T-cell (primary cell): Measurements from ENCODE around the gene SORCS1. TPM values are rescaled to one million over a fixed set of nuclear protein-coding genes. Genes with fewer than 3 reads are reported as not detected.

Source experiments
- ATAC-seq, 4 experiments: fragments of 200-7000 bp in 3 of 4; fragments of 150-1000 bp in 1 of 4; cut with Tn5 transposase; replicated peaks in 1 of 4; 1 replicate in 3 of 4; 2 replicates in 1 of 4; pipeline ENCODE4 v1.10.0; 2021; ENCODE audit warnings: moderate library complexity in 3 of 4, mild to moderate bottlenecking in 2 of 4, moderate number of reproducible peaks in 1 of 4
- CTCF ChIA-PET, 2 donors: fragments of 300-600 bp; sonication (Branson Sonifier 250); formaldehyde crosslinking; loops; one replicate each; lab custom pipeline; 2022; ENCODE audit warnings: antibody characterized with exemption in 2 of 2; lab: Charles Lee
- POLR2A ChIA-PET, 2 donors: fragments of 300-600 bp; sonication (Branson Sonifier 250); formaldehyde crosslinking; loops; one replicate each; lab custom pipeline; 2022; ENCODE audit warnings: antibody characterized with exemption in 2 of 2; lab: Charles Lee
- DNase-seq, 35 experiments: peaks; one replicate each; pipeline versions ENCODE4 v3.0.0 to v3.0.0-alpha.2; 2013 to 2023
- H3K27ac ChIP-seq: one replicate; pipeline ENCODE4 v1.5.1; 2013; ENCODE audit warnings: low read length
- H3K27me3 ChIP-seq, 2 experiments: replicated peaks in 1 of 2; 1 replicate in 1 of 2; 2 replicates in 1 of 2; pipeline versions ENCODE4 v1.6.1 to v1.7.0; 2013; ENCODE audit warnings: low read length in 1 of 2, mixed read lengths in 1 of 2; ENCODE audit not compliant: control insufficient read depth in 2 of 2, insufficient read depth in 2 of 2; ENCODE audit errors: extremely low read depth in 1 of 2
- H3K36me3 ChIP-seq, 2 donors: 1 replicate in 1 of 2; 2 replicates in 1 of 2; pipeline versions ENCODE4 v1.6.1 to v1.7.0; 2013; ENCODE audit warnings: low read length in 1 of 2; ENCODE audit not compliant: control insufficient read depth in 2 of 2, insufficient read depth in 1 of 2; ENCODE audit errors: extremely low read depth in 1 of 2
- H3K4me1 ChIP-seq, 2 experiments: 1 replicate in 1 of 2; 2 replicates in 1 of 2; pipeline versions ENCODE4 v1.6.1 to v1.7.0; 2013; ENCODE audit warnings: low read length in 2 of 2, mixed read lengths in 1 of 2; ENCODE audit not compliant: insufficient read depth in 2 of 2, control insufficient read depth in 1 of 2; ENCODE audit errors: extremely low read depth in 1 of 2
- H3K4me3 ChIP-seq, 2 donors: 1 replicate in 1 of 2; 2 replicates in 1 of 2; pipeline versions ENCODE4 v1.5.1 to v1.7.0; 2013; ENCODE audit warnings: mild to moderate bottlenecking in 2 of 2, low read length in 1 of 2, moderate library complexity in 1 of 2; ENCODE audit not compliant: control insufficient read depth in 1 of 2; ENCODE audit errors: extremely low read depth in 1 of 2
- H3K9me3 ChIP-seq: 2 replicates; pipeline ENCODE4 v1.7.0; 2013
- H3K27ac Mint-ChIP-seq, 2 donors: one replicate each; pipeline ENCODE4 v1.8.0; 2020 to 2021; ENCODE audit warnings: mild to moderate bottlenecking in 2 of 2, mixed read lengths in 2 of 2
- H3K27me3 Mint-ChIP-seq, 2 donors: one replicate each; pipeline ENCODE4 v1.8.0; 2021 to 2022; ENCODE audit warnings: mixed read lengths in 2 of 2
- H3K36me3 Mint-ChIP-seq: one replicate; pipeline ENCODE4 v1.8.0; 2021; ENCODE audit warnings: mixed read lengths
- H3K4me1 Mint-ChIP-seq, 3 donors: one replicate each; pipeline ENCODE4 v1.8.0; 2020 to 2022; ENCODE audit warnings: mixed read lengths in 3 of 3, mild to moderate bottlenecking in 1 of 3
- H3K4me3 Mint-ChIP-seq, 3 donors: one replicate each; pipeline ENCODE4 v1.8.0; 2020 to 2022; ENCODE audit warnings: mild to moderate bottlenecking in 3 of 3, mixed read lengths in 3 of 3, moderate library complexity in 3 of 3
- H3K9me3 Mint-ChIP-seq, 3 donors: one replicate each; pipeline ENCODE4 v1.8.0; 2020 to 2022; ENCODE audit warnings: mixed read lengths in 3 of 3
- WGBS: methylation state at CpG from one replicate; pipeline ENCODE4 v1.1.5; 2013; ENCODE audit warnings: missing lambda C conversion rate; ENCODE audit not compliant: insufficient coverage; 5-methylcytosine and 5-hydroxymethylcytosine counted together
- total RNA-seq, 35 experiments: library from RNA in 6 of 35; stranded (reverse) in 6 of 35; fragments of 120-200 nt in 1 of 35; gene quantifications; one replicate each; pipeline versions ENCODE4 v1.2.1 to v1.2.4 and lab custom pipeline; 2013 to 2026

The SORCS1 gene
- not detected for total RNA-seq
- 0.02 TPM for total RNA-seq (2013)
- 0 to 0.07 (median 0) reads per million in 29 experiments for total RNA-seq (lab: John Stamatoyannopoulos, UW)

- WGBS: 11% methylated on average over 104 of the region's 105 CpGs
- Histone ChIP-seq H3K36me3 (no peaks in the 10 kb centered on the region), H3K9me3 (no peaks in the 10 kb centered on the region), H3K27me3 (peaks cover 8 to 9% of the 10 kb centered on the region in 2 experiments), H3K4me3 (no peak within 1 kb of the TSS), H3K27ac (no peak within 1 kb of the TSS), H3K4me1 (no peaks in the 10 kb centered on the region)
- Mint-ChIP-seq H3K4me1 (no peaks in the 10 kb centered on the region), H3K36me3 (no peaks in the 10 kb centered on the region), H3K27me3 (peaks cover 9 to 24% of the 10 kb centered on the region in 2 donors), H3K9me3 (peaks cover 0 to 5% (median 3%) of the 10 kb centered on the region in 3 donors), H3K27ac (no peak within 1 kb of the TSS), H3K4me3 (no peak within 1 kb of the TSS)
- ChIA-PET POLR2A (no interaction called here), CTCF (no interaction called here)
- no peak for ATAC-seq
- no peak for DNase-seq
Measured at GRCh38 chr10:107163881-107164861, at the start of gene SORCS1. Gene SORCS1, minus strand, starts transcription at chr10:107164706.

- no peak for ATAC-seq
- H3K4me1 ChIP-seq: no peaks in the 10 kb centered on the region
- Mint-ChIP-seq H3K27me3 (no peaks in the 10 kb centered on the region), H3K9me3 (peaks cover 9 to 29% (median 15%) of the 10 kb centered on the region in 3 donors), H3K27ac (no peak overlapping the region), H3K4me3 (no peak overlapping the region), H3K4me1 (no peaks in the 10 kb centered on the region), H3K36me3 (no peaks in the 10 kb centered on the region)
- H3K36me3 ChIP-seq: no peaks in the 10 kb centered on the region
- H3K27ac ChIP-seq: no peak overlapping the region
- H3K4me3 ChIP-seq: no peak overlapping the region
- H3K27me3 ChIP-seq: no peaks in the 10 kb centered on the region
- ChIA-PET CTCF (no interaction called here), POLR2A (no interaction called here)
- WGBS: 38% methylated on average over 1 of the region's 2 CpGs
- no peak for DNase-seq
- H3K9me3 ChIP-seq: no peaks in the 10 kb centered on the region
Measured at GRCh38 chr10:107214261-107214660, 49.8 kb upstream of the SORCS1 start.

GRCh38 chr10:107213861-107214260, 49.4 kb upstream of the SORCS1 start:
- ATAC-seq: no peak
- no peaks in the 10 kb centered on the region for H3K9me3 ChIP-seq
- H3K4me3 ChIP-seq: no peak overlapping the region
- H3K27ac ChIP-seq: no peak overlapping the region
- no peaks in the 10 kb centered on the region for H3K4me1 ChIP-seq
- H3K27me3 ChIP-seq: no peaks in the 10 kb centered on the region
- ChIA-PET POLR2A (no interaction called here), CTCF (no interaction called here)
- H3K36me3 ChIP-seq: no peaks in the 10 kb centered on the region
- H3K27me3 Mint-ChIP-seq: no peaks in the 10 kb centered on the region
- no peaks in the 10 kb centered on the region for H3K36me3 Mint-ChIP-seq
- H3K27ac Mint-ChIP-seq: no peak overlapping the region
- H3K9me3 Mint-ChIP-seq: peaks cover 9 to 32% (median 15%) of the 10 kb centered on the region in 3 donors
- 85% methylated on average over 8 of the region's 8 CpGs for WGBS
- no peaks in the 10 kb centered on the region for H3K4me1 Mint-ChIP-seq
- DNase-seq: no peak
- no peak overlapping the region for H3K4me3 Mint-ChIP-seq

GRCh38 chr10:107206833-107207232, 42.3 kb upstream of the SORCS1 start:
- no peaks in the 10 kb centered on the region for H3K36me3 Mint-ChIP-seq
- H3K27me3 ChIP-seq: no peaks in the 10 kb centered on the region
- H3K4me1 ChIP-seq: no peaks in the 10 kb centered on the region
- no peak overlapping the region for H3K4me3 Mint-ChIP-seq
- H3K27ac Mint-ChIP-seq: no peak overlapping the region
- ChIA-PET CTCF (no interaction called here), POLR2A (no interaction called here)
- H3K27me3 Mint-ChIP-seq: no peaks in the 10 kb centered on the region
- H3K4me1 Mint-ChIP-seq: no peaks in the 10 kb centered on the region
- WGBS: 36% methylated on average over 3 of the region's 4 CpGs
- H3K4me3 ChIP-seq: no peak overlapping the region
- no peak overlapping the region for H3K27ac ChIP-seq
- H3K9me3 ChIP-seq: no peaks in the 10 kb centered on the region
- ATAC-seq: no peak
- no peak for DNase-seq
- H3K36me3 ChIP-seq: no peaks in the 10 kb centered on the region
- H3K9me3 Mint-ChIP-seq: peaks cover 12 to 22% (median 21%) of the 10 kb centered on the region in 3 donors

GRCh38 chr10:107169516-107169915, 5.0 kb upstream of the SORCS1 start:
- Histone ChIP-seq H3K4me1 (no peaks in the 10 kb centered on the region), H3K4me3 (no peak overlapping the region), H3K36me3 (no peaks in the 10 kb centered on the region), H3K27me3 (peaks cover 3 to 8% of the 10 kb centered on the region in 2 experiments), H3K27ac (no peak overlapping the region), H3K9me3 (no peaks in the 10 kb centered on the region)
- no CpG with 5 or more reads among the region's 1 CpG for WGBS
- Mint-ChIP-seq H3K9me3 (peaks cover 0 to 15% (median 5%) of the 10 kb centered on the region in 3 donors), H3K4me3 (no peak overlapping the region), H3K4me1 (no peaks in the 10 kb centered on the region), H3K27ac (no peak overlapping the region), H3K36me3 (no peaks in the 10 kb centered on the region), H3K27me3 (peaks cover 6 to 13% of the 10 kb centered on the region in 2 donors)
- ChIA-PET CTCF (no interaction called here), POLR2A (no interaction called here)
- ATAC-seq (no peak), DNase-seq (no peak)

- no peaks in the 10 kb centered on the region for H3K4me1 Mint-ChIP-seq
- ATAC-seq: no peak
- DNase-seq: no peak
- CTCF ChIA-PET: no interaction called here
- Histone ChIP-seq H3K27ac (no peak overlapping the region), H3K4me3 (no peak overlapping the region), H3K36me3 (no peaks in the 10 kb centered on the region), H3K4me1 (no peaks in the 10 kb centered on the region), H3K27me3 (peaks cover 7 to 8% of the 10 kb centered on the region in 2 experiments), H3K9me3 (no peaks in the 10 kb centered on the region)
- no peak overlapping the region for H3K27ac Mint-ChIP-seq
- H3K36me3 Mint-ChIP-seq: no peaks in the 10 kb centered on the region
- no CpG with 5 or more reads among the region's 1 CpG for WGBS
- POLR2A ChIA-PET: no interaction called here
- peaks cover 0 to 15% (median 5%) of the 10 kb centered on the region in 3 donors for H3K9me3 Mint-ChIP-seq
- no peak overlapping the region for H3K4me3 Mint-ChIP-seq
- H3K27me3 Mint-ChIP-seq: peaks cover 6 to 17% of the 10 kb centered on the region in 2 donors
Measured at GRCh38 chr10:107168738-107169137, 4.2 kb upstream of the SORCS1 start.
